Measurements from ENCODE around the gene ALKBH3.

The ALKBH3 gene

GRCh38 chr11:43959321-43959995, 78.8 kb downstream of the ALKBH3 start:
- DNase-seq (ENCODE audit: low read depth, low spot score): no peak

GRCh38 chr11:43962383-43963278, 82.0 kb downstream of the ALKBH3 start:
- no peak for DNase-seq (ENCODE audit: low read depth, low spot score)

- DNase-seq (ENCODE audit: low read depth, low spot score): no peak
Observed at GRCh38 chr11:43963279-43963620, 82.6 kb downstream of the ALKBH3 start.

- DNase-seq (ENCODE audit: low read depth, low spot score): no peak
Observed at GRCh38 chr11:43967661-43968060, 87.0 kb downstream of the ALKBH3 start.

GRCh38 chr11:43968719-43969118, 88.1 kb downstream of the ALKBH3 start:
- no peak for DNase-seq (ENCODE audit: low read depth, low spot score)

- DNase-seq (ENCODE audit: low read depth, low spot score): no peak
Observed at GRCh38 chr11:43969543-43969942, 88.9 kb downstream of the ALKBH3 start.
